ENCODE results near the gene RPS21. TPM values are rescaled to one million over a fixed set of nuclear protein-coding genes. Genes with fewer than 3 reads are reported as not detected.

Gene RPS21
- total and polyA plus RNA-seq, 2 of the 13 experiments (the other 11 are each of a cell fraction or from before 2014, with no cell fraction given) = 2,647 to 11,063 TPM

DNA sequence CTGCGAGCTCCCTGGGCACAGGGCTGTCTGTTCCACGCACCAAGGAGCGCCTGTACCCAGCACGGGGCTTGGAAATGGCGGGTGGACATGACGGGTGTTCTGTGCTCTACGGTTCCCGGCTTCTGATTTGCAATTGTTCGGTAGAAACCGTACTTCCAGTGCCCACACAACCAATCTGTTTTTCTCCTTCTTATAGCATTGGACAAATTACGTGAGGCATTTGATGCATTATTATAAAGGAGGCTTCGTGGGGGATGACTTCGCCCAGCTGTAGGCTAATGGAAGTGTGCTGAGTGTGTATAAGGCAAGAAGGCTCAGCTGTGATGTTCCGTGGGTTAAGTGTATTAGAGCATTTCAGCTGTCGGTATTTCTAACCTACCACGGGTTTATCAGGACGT, 9.8 kb upstream of the RPS21 start:
- Histone ChIP-seq H3K4me1 (ENCODE audit: insufficient read depth, low read length) (peaks cover 54% of the 10 kb centered on the region), H3K9ac (ENCODE audit: insufficient read depth, low read depth, low read length) (peak overlapping the region; percentile 68; the same call in 1 of the 2 replicates), H3K4me2 (ENCODE audit: low read depth, low read length) (peak overlapping the region; percentile 88; the same call in 1 of the 2 replicates), H3K79me2 (ENCODE audit: insufficient read depth, low read length) (no peaks in the 10 kb centered on the region), H4K20me1 (ENCODE audit: insufficient read depth, low read length) (peaks cover under 1% of the 10 kb centered on the region; the same call in 1 of the 2 replicates), H2AFZ (ENCODE audit: low read length) (no peak overlapping the region), H3K27ac (ENCODE audit: extremely low read length, insufficient read depth, low read length) (peak overlapping the region; percentile 63), H3K27me3 (ENCODE audit: control insufficient read depth in 1 of 2, insufficient read depth in 2 of 2, low read length in 2 of 2) (no peaks in the 10 kb centered on the region), H3K9me3 (ENCODE audit: low read length) (no peaks in the 10 kb centered on the region), H3K36me3 (replicated peaks in 1 of 2; ENCODE audit: control insufficient read depth in 1 of 2, insufficient read depth in 2 of 2, low read length in 2 of 2) (0 out of 5 replicates have a peak, but pooled peaks cover 2 to 4% of the 10 kb centered on the region in 2 experiments), H3K4me3 (replicated peaks in 1 of 3; ENCODE audit: insufficient read depth in 1 of 3, low read depth in 2 of 3, low read length in 3 of 3) (peak overlapping the region in 1 of 3 experiments; percentile 71; a peak in 1 of 6 replicates)
- 85% methylated on average over 15 of the region's 17 CpGs for WGBS (ENCODE audit: low lambda C conversion rate)
- ChIA-PET POLR2A (interaction anchor here (2.8 to 5.4 kb wide), 4 partner anchors 10 to 77 kb away, joined by 17 to 95 read pairs (median 64); partner anchors contain the start of genes ADRM1, LAMA5 and RPS21), CTCF (ENCODE audit: low intra/inter-chr PET ratio, low total read pairs) (interaction anchor here (0.9 to 4.8 kb wide), 3 partner anchors 10 to 75 kb away, joined by 3 to 73 read pairs (median 8); partner anchors contain the start of genes ADRM1 and LAMA5)
- DNase-seq (ENCODE audit: low spot score) = no peak
- no TSS peak for BruUV-seq (replicated peaks)
- in situ Hi-C loops (cut with HindIII; ENCODE audit: extremely low pct_ligation_motif_present, low pct_unique_long_range_greater_than_20kb) = no loop called here
- intact Hi-C loops (cut with micrococcal nuclease; ENCODE audit: unreplicated experiment) = loop anchor here (5.0 to 10.0 kb wide), 2 partner anchors 140 to 418 kb away; partner anchors contain the start of genes MRGBP and OSBPL2
- no peak for FAIRE-seq
- ATAC-seq = no peak
- TF ChIP-seq MBD4 (IDR thresholded peaks at IDR 0.05; ENCODE audit: borderline replicate concordance, low read length) (no peak), GLI4 (CRISPR knock-in tag; IDR thresholded peaks at IDR 0.05; ENCODE audit: borderline replicate concordance) (no peak), DPF2 (CRISPR knock-in tag; IDR thresholded peaks at IDR 0.05; ENCODE audit: borderline replicate concordance, low read depth) (no peak), KLF6 (CRISPR knock-in tag; IDR thresholded peaks at IDR 0.05) (no peak), CEBPB (IDR thresholded peaks at IDR 0.05; ENCODE audit: borderline replicate concordance, low read depth, low read length) (no peak), RORA (CRISPR knock-in tag; IDR thresholded peaks at IDR 0.05) (no peak), RARA (CRISPR knock-in tag; IDR thresholded peaks at IDR 0.05) (no peak), LCORL (IDR thresholded peaks at IDR 0.05) (no peak), LCORL (CRISPR knock-in tag; IDR thresholded peaks at IDR 0.05) (no peak), EEA1 (CRISPR knock-in tag; IDR thresholded peaks at IDR 0.05; ENCODE audit: borderline replicate concordance) (0 out of 2 replicates have a peak, but pooled peaks have one; percentile 30), MTF2 (CRISPR knock-in tag; IDR thresholded peaks at IDR 0.05; ENCODE audit: borderline replicate concordance) (0 out of 2 replicates have a peak, but pooled peaks have one; percentile 1), ONECUT2 (CRISPR knock-in tag; IDR thresholded peaks at IDR 0.05) (no peak), ZNF224 (CRISPR knock-in tag; IDR thresholded peaks at IDR 0.05) (no peak), NFYB (CRISPR knock-in tag; IDR thresholded peaks at IDR 0.05) (no peak), PRPF4 (IDR thresholded peaks at IDR 0.05; ENCODE audit: low read depth, low read length, poor library complexity, severe bottlenecking) (peak; percentile 51), ZNF496 (CRISPR knock-in tag; IDR thresholded peaks at IDR 0.05; ENCODE audit: insufficient replicate concordance) (no peak), ZNF891 (CRISPR knock-in tag; IDR thresholded peaks at IDR 0.05) (peak; percentile 3; the same call in 1 of the 2 replicates), SP140L (CRISPR knock-in tag; IDR thresholded peaks at IDR 0.05; ENCODE audit: borderline replicate concordance) (no peak)
- TF ChIP-seq, protein P1, sequence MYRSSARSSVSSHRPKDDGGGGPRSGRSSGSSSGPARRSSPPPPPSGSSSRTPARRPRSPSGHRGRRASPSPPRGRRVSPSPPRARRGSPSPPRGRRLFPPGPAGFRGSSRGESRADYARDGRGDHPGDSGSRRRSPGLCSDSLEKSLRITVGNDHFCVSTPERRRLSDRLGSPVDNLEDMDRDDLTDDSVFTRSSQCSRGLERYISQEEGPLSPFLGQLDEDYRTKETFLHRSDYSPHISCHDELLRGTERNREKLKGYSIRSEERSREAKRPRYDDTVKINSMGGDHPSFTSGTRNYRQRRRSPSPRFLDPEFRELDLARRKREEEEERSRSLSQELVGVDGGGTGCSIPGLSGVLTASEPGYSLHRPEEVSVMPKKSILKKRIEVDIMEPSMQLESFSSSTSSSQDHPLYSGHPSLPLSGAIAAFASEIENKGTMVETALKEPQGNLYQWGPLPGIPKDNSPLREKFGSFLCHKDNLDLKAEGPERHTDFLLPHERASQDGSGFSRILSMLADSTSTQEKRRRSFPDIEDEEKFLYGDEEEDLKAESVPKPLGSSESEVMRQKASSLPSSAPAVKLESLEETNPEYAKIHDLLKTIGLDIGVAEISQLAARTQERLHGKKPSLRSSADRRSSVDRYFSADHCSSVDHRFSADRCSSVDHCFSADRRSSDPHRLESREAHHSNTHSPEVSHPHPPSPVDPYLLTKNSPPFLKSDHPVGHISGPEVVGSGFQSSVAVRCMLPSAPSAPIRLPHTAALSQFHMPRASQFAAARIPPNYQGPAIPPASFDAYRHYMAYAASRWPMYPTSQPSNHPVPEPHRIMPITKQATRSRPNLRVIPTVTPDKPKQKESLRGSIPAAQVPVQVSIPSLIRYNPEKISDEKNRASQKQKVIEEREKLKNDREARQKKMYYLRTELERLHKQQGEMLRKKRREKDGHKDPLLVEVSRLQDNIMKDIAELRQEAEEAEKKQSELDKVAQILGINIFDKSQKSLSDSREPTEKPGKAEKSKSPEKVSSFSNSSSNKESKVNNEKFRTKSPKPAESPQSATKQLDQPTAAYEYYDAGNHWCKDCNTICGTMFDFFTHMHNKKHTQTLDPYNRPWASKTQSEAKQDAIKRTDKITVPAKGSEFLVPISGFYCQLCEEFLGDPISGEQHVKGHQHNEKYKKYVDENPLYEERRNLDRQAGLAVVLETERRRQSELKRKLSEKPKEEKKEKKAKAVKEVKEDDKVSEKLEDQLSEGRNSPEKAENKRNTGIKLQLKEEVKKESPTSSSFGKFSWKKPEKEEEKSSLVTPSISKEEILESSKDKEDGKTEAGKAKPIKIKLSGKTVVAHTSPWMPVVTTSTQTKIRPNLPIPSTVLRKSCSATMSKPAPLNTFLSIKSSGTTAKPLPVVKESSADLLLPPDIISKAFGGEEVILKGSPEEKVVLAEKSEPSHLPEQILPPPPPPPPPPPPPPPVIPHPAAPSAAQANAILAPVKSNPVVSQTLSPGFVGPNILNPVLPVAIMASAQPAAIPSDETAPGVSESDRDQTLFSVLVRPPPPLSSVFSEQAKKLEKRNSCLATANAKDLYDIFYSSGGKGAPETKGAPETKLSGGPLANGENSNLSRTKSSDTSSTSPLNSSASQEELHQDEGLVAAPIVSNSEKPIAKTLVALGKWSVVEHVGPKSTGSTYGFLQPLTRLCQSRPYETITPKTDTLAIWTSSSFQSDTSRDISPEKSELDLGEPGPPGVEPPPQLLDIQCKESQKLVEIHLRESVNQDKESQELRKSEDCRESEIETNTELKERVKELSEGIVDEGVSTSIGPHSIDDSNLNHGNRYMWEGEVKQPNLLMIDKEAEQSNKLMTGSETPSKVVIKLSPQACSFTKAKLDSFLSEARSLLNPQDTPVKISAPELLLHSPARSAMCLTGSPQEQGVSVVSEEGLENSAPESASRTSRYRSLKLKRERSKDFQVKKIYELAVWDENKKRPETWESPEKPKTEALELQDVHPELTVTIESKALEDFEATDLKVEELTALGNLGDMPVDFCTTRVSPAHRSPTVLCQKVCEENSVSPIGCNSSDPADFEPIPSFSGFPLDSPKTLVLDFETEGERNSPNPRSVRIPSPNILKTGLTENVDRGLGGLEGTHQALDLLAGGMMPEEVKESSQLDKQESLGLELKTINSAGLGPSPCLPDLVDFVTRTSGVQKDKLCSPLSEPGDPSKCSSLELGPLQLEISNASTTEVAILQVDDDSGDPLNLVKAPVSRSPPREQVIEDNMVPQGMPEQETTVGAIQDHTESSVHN (CRISPR knock-in tag; IDR thresholded peaks at IDR 0.05) = no peak

Measured in HepG2 (cell line).